Measurements from ENCODE around the gene ZDHHC8.

The ZDHHC8 gene

DNA sequence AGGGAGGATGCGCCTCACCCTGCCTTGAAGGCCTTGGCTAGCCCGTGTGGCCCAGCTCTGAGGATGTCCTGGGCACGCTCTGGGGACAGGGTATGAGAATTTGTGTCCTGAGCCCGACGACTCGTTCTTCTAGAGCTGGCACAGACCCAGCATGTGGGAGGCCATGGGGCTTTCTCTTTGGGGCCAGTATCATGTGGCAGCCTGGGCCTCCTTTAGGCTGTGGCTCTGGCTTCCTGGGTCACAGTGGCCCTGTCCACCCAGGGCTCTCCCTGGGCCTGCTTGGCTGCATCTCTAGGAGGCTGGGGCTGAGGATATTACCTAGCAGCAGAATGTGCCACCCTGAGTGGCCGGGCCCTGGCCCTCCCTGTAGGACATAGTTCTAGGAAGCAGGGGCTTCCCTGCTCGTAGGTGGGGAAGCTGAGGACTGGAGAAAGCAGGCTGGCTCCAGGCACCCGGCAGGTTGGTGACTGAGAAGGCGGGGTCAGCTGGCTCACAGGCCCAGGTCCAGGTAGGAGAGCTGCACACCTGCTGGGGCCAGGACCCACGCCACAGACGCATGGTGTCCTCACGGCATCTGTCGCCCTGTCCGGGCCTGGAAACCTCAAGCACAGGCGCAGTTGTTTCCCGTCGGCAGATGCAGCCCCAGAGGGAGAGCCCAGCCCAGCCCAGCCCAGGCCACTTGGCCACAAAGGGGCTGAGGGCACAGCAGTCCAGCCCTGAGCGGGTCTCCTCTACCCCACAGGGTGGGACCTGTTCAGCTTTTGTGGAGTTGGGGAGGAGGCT is 12.5 kb downstream of the ZDHHC8 start:
- no peak for DNase-seq (ENCODE audit: low read depth in 2 of 2)

GRCh38 chr22:20145206-20145831 is 13.7 kb downstream of the ZDHHC8 start:
- DNase-seq (ENCODE audit: low read depth in 2 of 2): no peak

DNA sequence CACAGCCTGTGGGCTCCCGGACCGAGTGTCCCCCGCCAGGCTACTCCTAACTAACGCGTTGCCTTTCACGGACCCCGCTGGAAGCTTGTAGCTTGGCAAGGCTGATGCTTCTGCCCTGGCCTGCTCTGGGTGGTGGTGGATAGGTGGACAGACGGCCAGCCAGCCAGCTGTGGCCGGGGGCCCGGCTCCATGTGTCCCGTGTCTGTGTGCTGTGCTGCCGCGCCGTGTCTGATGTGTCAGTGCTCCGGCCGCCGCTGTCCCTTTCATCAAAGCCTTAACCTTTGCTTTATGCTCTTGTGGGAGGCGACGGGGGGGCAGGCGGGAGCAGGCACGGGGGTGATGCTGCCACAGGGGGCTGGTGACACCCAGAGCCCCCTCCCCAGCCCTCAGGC is 14.2 kb downstream of the ZDHHC8 start:
- DNase-seq (ENCODE audit: low read depth in 2 of 2): no peak

DNA sequence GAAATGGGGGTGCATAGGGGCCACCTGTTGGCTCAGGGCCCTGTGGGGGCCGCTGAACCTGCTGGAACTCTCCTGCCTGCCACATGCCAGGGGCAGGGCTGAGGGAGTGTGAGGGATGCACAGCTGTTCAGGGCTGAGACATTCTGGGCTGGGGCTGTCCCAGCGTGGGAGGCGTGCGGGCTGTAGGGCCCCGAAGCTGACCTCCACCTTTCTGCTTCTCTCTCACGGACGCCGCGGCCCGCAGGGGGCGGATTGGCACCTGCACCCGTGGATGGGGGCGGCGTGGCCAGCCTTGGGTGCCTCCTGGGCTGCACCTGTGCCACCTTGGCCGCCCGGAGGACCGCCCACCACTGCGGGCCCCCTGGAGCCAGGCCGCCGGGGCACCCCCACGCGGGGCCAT is 15.2 kb downstream of the ZDHHC8 start:
- DNase-seq (ENCODE audit: low read depth in 2 of 2): no peak

DNA sequence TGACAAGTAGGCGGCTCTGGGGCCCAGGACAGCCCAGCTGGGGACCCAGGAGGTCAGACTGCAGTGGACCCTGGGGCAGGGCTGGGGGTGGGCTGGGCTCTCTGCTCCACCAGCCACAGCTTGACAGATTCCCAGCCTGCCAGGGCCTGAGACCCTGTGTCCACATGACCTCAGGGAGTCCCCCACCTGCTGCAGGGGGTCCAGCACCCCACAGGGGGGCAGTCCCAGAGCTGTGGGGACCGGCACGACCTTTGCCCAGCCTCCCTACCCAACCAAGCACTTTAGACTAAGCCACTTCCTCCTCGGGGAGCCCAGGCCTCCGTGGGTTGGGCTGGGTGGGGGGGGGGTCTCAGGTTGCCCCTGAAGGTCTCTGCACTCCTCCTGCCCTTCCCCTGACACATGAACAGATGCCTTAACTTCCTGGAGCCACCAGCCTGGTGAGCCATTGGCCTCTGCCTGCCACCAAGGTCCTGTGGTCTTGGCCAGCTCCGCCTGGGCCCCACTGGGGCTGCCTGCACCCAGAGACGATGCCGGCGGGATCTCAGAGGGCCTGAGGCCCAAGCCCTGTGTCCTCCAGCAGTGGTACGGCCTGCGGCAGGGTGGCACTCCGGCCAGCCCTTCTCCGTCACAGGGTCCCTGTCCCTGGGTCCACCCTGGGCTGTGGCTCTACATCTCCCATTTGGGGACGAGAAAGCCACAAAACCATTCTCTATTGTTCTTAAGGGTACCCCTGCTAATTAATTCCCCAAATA is 15.8 kb downstream of the ZDHHC8 start:
- DNase-seq (ENCODE audit: low read depth in 2 of 2): no peak

DNA sequence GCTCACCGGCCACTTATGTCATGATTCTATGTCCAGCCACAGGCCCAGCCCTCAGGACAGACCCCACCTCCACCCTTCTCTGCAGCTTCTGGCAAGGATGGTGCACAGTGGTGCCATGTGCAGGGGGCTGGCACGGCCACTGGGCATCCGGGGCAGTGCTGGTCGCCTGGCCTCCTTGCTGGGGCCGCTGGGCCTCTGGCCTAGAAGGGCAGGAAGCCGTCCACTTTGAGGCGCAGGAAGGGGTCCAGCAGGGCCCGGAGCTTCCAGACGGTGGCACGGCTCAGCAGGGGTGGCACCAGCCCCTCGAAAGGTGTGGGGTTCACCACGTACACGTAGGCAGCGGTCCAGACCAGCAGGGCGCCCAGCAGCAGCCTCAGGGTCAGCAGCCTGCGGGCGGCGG is 16.8 kb downstream of the ZDHHC8 start:
- no peak for DNase-seq (ENCODE audit: low read depth in 2 of 2)

- no peak for DNase-seq (ENCODE audit: low read depth in 2 of 2)
Measured at GRCh38 chr22:20149257-20150250, 17.9 kb downstream of the ZDHHC8 start.

- DNase-seq (ENCODE audit: low read depth in 2 of 2): no peak
Measured at GRCh38 chr22:20150381-20151275, 19.0 kb downstream of the ZDHHC8 start, which contains the start of gene CCDC188. Gene CCDC188, minus strand, starts transcription at chr22:20151055. Its CDS starts 69 bp downstream, at chr22:20150986.

DNA sequence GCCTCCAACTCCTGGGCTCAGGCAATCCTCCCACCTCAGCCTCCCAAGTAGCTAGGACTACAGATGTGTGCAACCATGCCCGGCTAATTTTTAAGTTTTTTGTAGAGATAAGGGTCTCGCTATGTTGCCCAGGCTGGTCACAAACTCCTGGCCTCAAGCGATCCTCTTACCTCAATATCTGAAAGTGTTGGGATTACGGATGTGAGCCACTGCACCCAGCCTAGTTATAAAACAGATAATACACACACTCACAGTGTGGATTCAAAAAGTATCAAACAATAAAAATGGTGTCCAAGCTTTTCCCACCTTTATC is 19.6 kb downstream of the ZDHHC8 start:
- no peak for DNase-seq (ENCODE audit: low read depth in 2 of 2)

GRCh38 chr22:20152464-20152890 is 20.9 kb downstream of the ZDHHC8 start:
- no peak for DNase-seq (ENCODE audit: low read depth in 2 of 2)

- DNase-seq (ENCODE audit: low read depth in 2 of 2): no peak
Measured at GRCh38 chr22:20153945-20154344, 22.3 kb downstream of the ZDHHC8 start.

DNA sequence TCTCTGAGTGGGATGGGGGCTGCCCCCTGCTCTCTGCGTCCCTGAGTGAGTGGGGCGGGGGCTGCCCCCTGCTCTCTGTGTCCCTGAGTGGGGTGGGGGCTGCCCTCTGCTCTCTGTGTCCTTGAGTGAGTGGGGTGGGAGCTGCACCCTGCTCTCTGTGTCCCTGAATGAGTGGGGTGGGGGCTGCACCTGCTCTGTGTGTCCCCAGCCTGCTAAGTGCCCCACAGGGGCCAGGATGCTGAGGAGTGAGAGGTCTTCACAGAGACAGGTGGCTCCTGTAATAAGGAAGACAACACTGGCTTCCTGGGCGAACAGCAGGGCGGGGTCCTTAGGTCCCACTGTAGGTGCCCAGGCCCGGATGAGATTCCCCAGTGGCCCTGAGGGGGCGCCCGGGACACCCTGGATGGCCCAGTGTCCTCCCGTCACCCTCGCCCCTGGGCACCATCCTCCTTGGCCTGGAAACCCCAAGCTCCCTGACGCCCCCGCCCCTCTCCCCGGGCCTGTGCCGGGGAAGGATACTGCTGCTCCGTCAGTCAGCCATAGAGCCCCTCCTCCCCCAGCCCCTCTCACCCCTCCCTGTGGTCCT is 23.1 kb downstream of the ZDHHC8 start:
- DNase-seq (ENCODE audit: low read depth in 2 of 2): no peak

- DNase-seq (ENCODE audit: low read depth in 2 of 2): no peak
Measured at GRCh38 chr22:20155330-20156041, 23.9 kb downstream of the ZDHHC8 start.

DNA sequence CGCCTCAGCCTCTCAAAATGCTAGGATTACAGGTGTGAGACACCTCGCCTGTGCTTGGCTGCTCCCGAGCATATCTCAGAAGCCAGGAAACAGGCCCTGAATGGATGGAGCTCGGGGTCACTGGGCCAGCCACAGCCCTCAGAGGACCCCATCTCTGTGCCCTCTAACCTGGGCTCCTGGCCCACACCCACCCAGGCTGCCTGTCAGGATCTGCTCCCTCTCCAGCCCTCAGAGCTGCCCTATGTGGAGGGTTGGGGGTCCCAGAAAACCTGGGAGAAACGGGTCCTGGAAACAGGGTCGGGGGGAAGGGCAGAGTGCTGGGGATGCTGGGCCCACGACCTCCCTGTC is 24.4 kb downstream of the ZDHHC8 start:
- DNase-seq (ENCODE audit: low read depth in 2 of 2): no peak

DNA sequence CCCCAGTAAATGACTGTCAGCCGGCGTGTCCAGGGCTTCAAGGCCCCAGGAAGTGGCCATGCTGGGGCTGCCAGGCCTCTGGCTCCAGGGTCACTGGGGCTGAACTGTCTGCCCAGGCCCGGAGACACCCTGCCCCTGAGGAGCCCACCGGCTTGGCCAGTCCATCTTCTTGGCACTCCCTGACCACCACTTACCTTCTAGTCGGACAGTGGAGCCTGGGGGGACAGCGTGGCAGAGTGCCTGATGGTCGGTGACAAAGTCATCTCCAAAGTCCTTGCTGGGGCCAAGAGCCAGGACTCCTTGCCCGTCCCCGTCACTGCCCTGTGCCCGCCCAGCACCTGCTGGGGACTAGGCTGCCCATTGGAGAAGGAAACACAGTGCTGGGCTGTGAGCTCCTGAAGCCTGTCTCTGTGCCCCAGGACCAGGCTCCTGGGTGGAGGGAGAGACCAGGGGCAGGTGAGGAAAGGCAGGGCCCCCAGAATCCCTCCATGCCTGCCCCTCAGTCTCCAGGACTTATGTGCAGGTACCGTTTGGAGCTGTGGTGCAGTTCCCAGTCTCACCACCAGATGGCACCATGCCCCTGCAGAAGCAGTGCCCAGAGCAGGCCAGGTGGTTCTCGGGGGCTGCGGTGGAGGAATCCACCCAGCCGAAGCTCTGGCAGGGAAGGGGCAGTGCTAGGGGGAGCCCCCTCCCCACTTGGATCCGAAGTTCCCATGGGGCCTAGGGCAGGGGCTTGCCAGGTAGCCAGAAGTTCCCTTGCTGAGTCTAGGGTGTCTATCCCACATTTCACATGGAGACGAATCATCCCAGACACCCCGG is 25.2 kb downstream of the ZDHHC8 start:
- peak; percentile 72 to 80 for DNase-seq (ENCODE audit: low read depth in 2 of 2)

DNA sequence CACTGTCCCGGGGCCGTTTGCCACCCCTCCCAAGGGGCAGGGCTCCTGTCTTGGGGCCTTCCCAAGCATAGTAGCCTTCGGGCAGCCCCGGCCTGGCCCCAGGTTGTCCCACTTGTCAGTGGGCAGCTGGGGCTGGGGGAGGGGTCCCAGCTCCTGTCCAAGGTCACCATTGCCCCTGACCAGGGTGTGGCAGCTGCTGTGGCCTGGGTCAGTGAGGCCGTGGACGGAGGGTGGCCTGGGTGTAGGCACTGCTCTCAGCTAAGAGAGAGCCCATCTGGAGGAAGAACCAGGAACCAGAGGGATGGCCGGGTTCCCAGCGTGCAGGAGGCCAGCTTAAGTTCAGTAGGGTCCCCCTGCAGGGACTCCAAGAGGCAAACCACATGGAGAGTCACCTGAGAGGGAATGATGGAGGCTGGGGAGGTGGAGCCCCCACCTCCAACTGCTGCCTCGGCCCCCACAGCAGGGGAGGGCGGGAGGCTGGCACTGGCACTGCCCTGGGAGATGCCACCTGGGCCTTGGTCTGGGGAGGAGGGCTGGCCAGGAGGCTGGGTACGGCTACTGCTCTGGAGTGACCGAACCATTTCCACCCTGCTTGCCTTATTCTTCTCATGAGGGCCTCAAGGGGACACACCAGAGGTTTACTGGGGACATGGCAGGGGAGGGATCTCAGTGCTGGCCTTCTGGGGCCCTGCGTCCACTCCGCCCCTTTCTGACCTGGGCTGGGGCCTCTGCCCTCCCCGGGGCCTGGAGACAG is 26.0 kb downstream of the ZDHHC8 start:
- no peak for DNase-seq (ENCODE audit: low read depth in 2 of 2)

DNA sequence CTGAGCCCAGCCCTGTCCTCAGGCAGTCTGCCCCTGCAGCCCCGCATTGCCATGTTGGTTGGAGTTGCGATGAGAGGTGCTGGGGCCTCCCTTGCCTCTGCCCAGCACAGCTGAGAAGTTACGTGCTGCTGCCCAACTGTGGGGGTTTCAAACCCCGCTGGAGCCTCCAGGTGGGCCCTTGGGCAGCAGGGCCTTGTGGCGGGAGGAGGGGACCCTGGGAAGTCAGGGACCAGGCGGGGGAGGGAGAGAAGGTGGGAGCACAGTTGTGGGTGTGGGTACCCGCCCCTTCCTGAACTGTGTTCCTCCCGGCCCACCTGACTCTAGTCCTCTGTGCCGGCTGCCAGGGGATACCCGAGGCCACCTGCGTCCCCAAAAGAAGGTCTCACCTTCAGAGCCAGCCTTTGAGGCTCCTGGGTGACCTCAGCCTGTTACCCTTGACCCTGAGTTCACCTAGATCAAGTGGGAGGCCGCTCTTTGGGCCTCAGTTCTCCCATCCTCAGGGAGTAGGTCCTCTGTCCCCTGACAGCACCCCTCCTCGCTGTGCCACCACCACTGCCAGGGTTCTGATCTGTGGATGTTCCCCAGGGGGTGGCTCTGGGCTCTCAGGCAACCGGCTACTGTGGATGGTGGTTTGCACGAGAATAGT is 26.9 kb downstream of the ZDHHC8 start:
- DNase-seq (ENCODE audit: low read depth in 2 of 2): no peak

DNA sequence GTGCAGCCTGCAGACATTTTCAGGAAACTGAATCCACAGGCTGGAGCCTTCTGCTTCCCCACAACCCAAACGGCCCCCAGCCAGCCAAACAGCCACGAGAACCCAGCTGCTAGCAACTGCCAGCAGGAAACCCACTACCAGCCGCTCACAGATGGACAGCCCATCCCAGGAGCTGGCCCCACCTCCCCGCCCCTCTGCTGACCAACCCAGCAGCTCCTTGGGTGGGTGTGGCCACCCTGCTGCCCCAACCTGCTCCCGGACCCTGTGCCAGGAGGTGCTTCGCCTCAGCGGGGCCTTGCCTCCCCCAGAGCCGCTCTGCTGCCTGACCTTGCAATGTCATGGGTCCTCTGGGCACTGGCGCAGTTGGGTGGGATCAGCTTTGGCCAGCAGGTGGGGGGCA is 27.5 kb downstream of the ZDHHC8 start:
- DNase-seq (ENCODE audit: low read depth in 2 of 2): no peak
